GM12872 (cell line): ENCODE measurements around the gene FOXN1.
A peak's percentile ranks its signal among the peaks of the same experiment; 100 is the strongest.

Source experiments
- CTCF ChIP-seq: IDR thresholded peaks from 3 replicates; pipeline ENCODE4 v1.5.1; 2011; ENCODE audit warnings: low read depth, mild to moderate bottlenecking, low read length, moderate library complexity; ENCODE audit not compliant: insufficient read depth

The FOXN1 gene

GRCh38 chr17:28469376-28469775, 36.8 kb upstream of the FOXN1 start:
- TF ChIP-seq CTCF, result no peak

GRCh38 chr17:28470266-28470913, 35.8 kb upstream of the FOXN1 start:
- TF ChIP-seq CTCF, result no peak

- TF ChIP-seq CTCF, result no peak
Observed at GRCh38 chr17:28470914-28471366, 35.2 kb upstream of the FOXN1 start.

GRCh38 chr17:28471531-28472342, 34.4 kb upstream of the FOXN1 start:
- no peak for TF ChIP-seq CTCF

- no peak for TF ChIP-seq CTCF
Observed at GRCh38 chr17:28472871-28473497, 33.2 kb upstream of the FOXN1 start.

- TF ChIP-seq CTCF, result 0 out of 3 replicates have a peak, but pooled peaks have one; percentile 14
Observed at GRCh38 chr17:28473542-28473941, 32.6 kb upstream of the FOXN1 start, which contains the start of gene SLC13A2. Gene SLC13A2 (plus strand): TSS chr17:28473644. CDS start chr17:28473713, 69 bp downstream.

- TF ChIP-seq CTCF, result no peak
Observed at GRCh38 chr17:28474111-28474531, 32.0 kb upstream of the FOXN1 start.
